HepG2 (cell line): ENCODE data around the gene CALN1. TPM values are rescaled to one million over a fixed set of nuclear protein-coding genes. Genes with fewer than 3 reads are reported as not detected.

Source experiments
- ATAC-seq: fragments of 200-7000 bp; cut with Tn5 transposase; 3 replicates; pipeline ENCODE4 v1.9.1; 2020; ENCODE audit warnings: mild to moderate bottlenecking, moderate library complexity
- BruUV-seq: library from RNA; stranded (reverse); fragments of 400-500 nt; replicated peaks from 2 replicates; lab custom pipeline; 2021; lab: Mats Ljungman, UMichigan
- CTCF ChIA-PET: fragments of 300-600 bp; formaldehyde crosslinking; extraction: SDS; loops from one replicate; lab custom pipeline; 2021; ENCODE audit warnings: low total read pairs, inconsistent platforms, low intra/inter-chr PET ratio; lab: Yijun Ruan, JAX
- POLR2A ChIA-PET: fragments of 350-600 bp; sonication (Branson Sonifier 250); formaldehyde crosslinking; loops from one replicate; lab custom pipeline; 2020; ENCODE audit warnings: antibody characterized with exemption, inconsistent platforms; lab: Yijun Ruan, JAX
- DNase-seq: peaks from one replicate; pipeline ENCODE4 v3.0.0-alpha.2; 2015; ENCODE audit warnings: low spot score
- FAIRE-seq: peaks from 3 replicates; lab custom pipeline; 2011; peaks lifted over from hg19 to GRCh38; lab: Jason Lieb, UNC
- H2AFZ ChIP-seq: one replicate; pipeline ENCODE4 v1.6.1; 2011; ENCODE audit warnings: low read length, inconsistent platforms
- H3K27ac ChIP-seq: fragments of 300-600 bp; 3 replicates; pipeline ENCODE4 v1.8.0; 2011; ENCODE audit warnings: mixed run types, mild to moderate bottlenecking, mixed read lengths, low read length, inconsistent platforms; ENCODE audit not compliant: insufficient read depth; ENCODE audit errors: extremely low read length
- H3K27me3 ChIP-seq, 2 experiments: fragments of 200-600 bp in 1 of 2; 2 replicates in 1 of 2; 3 replicates in 1 of 2; pipeline versions ENCODE4 v1.6.0 to v1.8.0; 2011; ENCODE audit warnings: low read length in 2 of 2, mild to moderate bottlenecking in 2 of 2, moderate library complexity in 2 of 2, inconsistent platforms in 1 of 2; ENCODE audit not compliant: insufficient read depth in 2 of 2, control insufficient read depth in 1 of 2
- H3K36me3 ChIP-seq, 2 experiments: fragments of 200-600 bp in 1 of 2; replicated peaks in 1 of 2; 2 replicates in 1 of 2; 3 replicates in 1 of 2; pipeline versions ENCODE4 v1.5.1 to v1.8.0; 2011; ENCODE audit warnings: low read length in 2 of 2, inconsistent platforms in 1 of 2; ENCODE audit not compliant: insufficient read depth in 2 of 2, control insufficient read depth in 1 of 2
- H3K4me1 ChIP-seq: 2 replicates; pipeline ENCODE4 v1.5.1; 2012; ENCODE audit warnings: low read length, inconsistent platforms; ENCODE audit not compliant: insufficient read depth
- H3K4me2 ChIP-seq: 2 replicates; pipeline ENCODE4 v1.6.0; 2011; ENCODE audit warnings: low read depth, low read length, inconsistent platforms
- H3K4me3 ChIP-seq, 3 experiments: fragments of 200-600 bp in 1 of 3; sonication (generic), shearing (Covaris generic) in 1 of 3; replicated peaks in 1 of 3; 2 replicates each; pipeline ENCODE4 v1.5.1; 2011 to 2016; ENCODE audit warnings: low read length in 3 of 3, inconsistent platforms in 2 of 3, low read depth in 2 of 3, mild to moderate bottlenecking in 2 of 3, control low read depth in 1 of 3, mixed read lengths in 1 of 3; ENCODE audit not compliant: insufficient read depth in 1 of 3
- H3K79me2 ChIP-seq: one replicate; pipeline ENCODE4 v1.6.1; 2011; ENCODE audit warnings: low read length, inconsistent platforms; ENCODE audit not compliant: insufficient read depth
- H3K9ac ChIP-seq: 2 replicates; pipeline ENCODE4 v1.6.0; 2011; ENCODE audit warnings: mild to moderate bottlenecking, low read depth, low read length, inconsistent platforms; ENCODE audit not compliant: insufficient read depth
- H3K9me3 ChIP-seq: 2 replicates; pipeline ENCODE4 v1.5.1; 2012; ENCODE audit warnings: mild to moderate bottlenecking, low read length
- H4K20me1 ChIP-seq: 2 replicates; pipeline ENCODE4 v1.6.0; 2011; ENCODE audit warnings: inconsistent platforms, mild to moderate bottlenecking, low read length, moderate library complexity; ENCODE audit not compliant: insufficient read depth
- BCL6 ChIP-seq: IDR thresholded peaks from 2 replicates; pipeline ENCODE4 v1.6.1; 2016; ENCODE audit warnings: missing genetic modification reagents, missing compliant biosample characterization
- MIER2 ChIP-seq: IDR thresholded peaks from 2 replicates; pipeline ENCODE4 v1.6.1; 2016; ENCODE audit warnings: missing biosample characterization, missing genetic modification reagents
- NKX3-1 ChIP-seq: sonication (generic); formaldehyde crosslinking; IDR thresholded peaks from 2 replicates; pipeline ENCODE4 v1.5.0; 2020; ENCODE audit warnings: missing genetic modification reagents
- RAD51 ChIP-seq: fragments of 450-650 bp; IDR thresholded peaks from 2 replicates; pipeline ENCODE4 v1.6.1; 2016; ENCODE audit warnings: borderline replicate concordance
- TBP ChIP-seq: sonication (generic); formaldehyde crosslinking; IDR thresholded peaks from 2 replicates; pipeline ENCODE4 v1.5.0; 2020; ENCODE audit warnings: missing genetic modification reagents
- ZNF546 ChIP-seq: sonication (generic); formaldehyde crosslinking; conservative IDR thresholded peaks from 2 replicates; pipeline ENCODE4 v1.8.1; 2023; ENCODE audit warnings: mild to moderate bottlenecking, missing genetic modification reagents
- ZNF780A ChIP-seq: sonication (generic); formaldehyde crosslinking; IDR thresholded peaks from 2 replicates; pipeline ENCODE4 v1.8.0; 2022; ENCODE audit warnings: mild to moderate bottlenecking, missing genetic modification reagents, moderate library complexity
- WGBS: methylation state at CpG from one replicate; pipeline ENCODE4 v1.1.6; 2017; ENCODE audit warnings: low lambda C conversion rate; 5-methylcytosine and 5-hydroxymethylcytosine counted together
- in situ Hi-C: cut with HindIII; loops from 2 replicates; pipeline ENCODE4 v1.10.0; 2017; ENCODE audit warnings: low pct_unique_long_range_greater_than_20kb; ENCODE audit not compliant: extremely low pct_ligation_motif_present
- intact Hi-C: fragments of 100-400 bp; cut with micrococcal nuclease; formaldehyde crosslinking; loops from one replicate; pipeline ENCODE4 v1.10.0; 2022; ENCODE audit not compliant: unreplicated experiment
- polyA plus RNA-seq, 8 experiments: library from polyadenylated mRNA; depleted of rRNA in 3 of 8; stranded (reverse) in 7 of 8; unstranded in 1 of 8; fragments of >200 nt; fragmentation: Illumina TruSeq in 4 of 8; extraction: Trizol in 4 of 8; gene quantifications; 2 replicates each; pipeline versions ENCODE4 v1.2.1 to v1.2.3, GENCODE V29; 2011 to 2016; ENCODE audit warnings: low read depth in 4 of 8, missing spikeins in 1 of 8, mixed read lengths in 1 of 8; ENCODE audit not compliant: insufficient read depth in 1 of 8
- total RNA-seq, 5 experiments: library from RNA; depleted of rRNA; stranded (reverse); fragments of >200 nt; fragmentation: Illumina TruSeq; extraction: Trizol; gene quantifications; 2 replicates each; pipeline ENCODE4 v1.2.3, GENCODE V29; 2016; ENCODE audit warnings: low read depth in 1 of 5
- TF ChIP-seq, protein P1 (sequence below): IDR thresholded peaks from 2 replicates; pipeline ENCODE4 v1.6.1; 2016; ENCODE audit warnings: low read depth, borderline replicate concordance

CALN1 gene
- total and polyA plus RNA-seq, 2 of the 13 experiments (the other 11 are each of a cell fraction or from before 2014, with no cell fraction given), result not detected

DNA sequence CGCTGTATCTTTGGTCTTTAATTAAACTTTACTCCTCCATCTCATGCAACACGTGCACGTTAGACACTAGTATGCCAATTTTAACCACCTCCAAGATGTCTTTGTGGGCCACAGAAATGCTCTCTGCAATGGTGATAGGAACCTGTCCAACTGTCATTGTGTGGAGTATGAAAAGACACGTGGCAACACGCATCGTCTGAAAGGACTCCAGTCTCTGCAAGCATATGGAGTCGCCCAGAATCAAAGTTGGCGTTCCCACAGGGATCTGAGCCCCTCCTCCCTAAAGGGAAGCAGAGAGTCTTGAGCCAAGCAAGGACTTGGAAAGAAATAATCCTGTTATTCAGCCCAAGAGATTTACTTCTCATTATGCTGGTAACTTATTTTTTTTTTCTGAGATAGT lies 301.1 kb downstream of the CALN1 start:
- in situ Hi-C loops, result no loop called here
- intact Hi-C loops, result no loop called here
- DNase-seq (no peak), ATAC-seq (no peak), FAIRE-seq (no peak)
- ChIA-PET POLR2A (no interaction called here), CTCF (no interaction called here)
- H3K27ac ChIP-seq, result no peak overlapping the region
- H3K79me2 ChIP-seq, result no peaks in the 10 kb centered on the region
- 25% methylated on average over 8 of the region's 8 CpGs for WGBS
- no peak overlapping the region for H3K9ac ChIP-seq
- TF ChIP-seq BCL6 (CRISPR knock-in tag) (no peak), ZNF780A (CRISPR knock-in tag) (no peak), MIER2 (CRISPR knock-in tag) (no peak), ZNF546 (CRISPR knock-in tag) (no peak), NKX3-1 (CRISPR knock-in tag) (no peak), TBP (CRISPR knock-in tag) (no peak)
- TF ChIP-seq, protein P1, sequence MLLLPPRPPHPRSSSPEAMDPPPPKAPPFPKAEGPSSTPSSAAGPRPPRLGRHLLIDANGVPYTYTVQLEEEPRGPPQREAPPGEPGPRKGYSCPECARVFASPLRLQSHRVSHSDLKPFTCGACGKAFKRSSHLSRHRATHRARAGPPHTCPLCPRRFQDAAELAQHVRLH (CRISPR knock-in tag), result no peak
- BruUV-seq, result no TSS peak
- no peaks in the 10 kb centered on the region; a peak in 1 of 5 replicates for H3K27me3 ChIP-seq
- no peaks in the 10 kb centered on the region for H3K4me1 ChIP-seq
- H3K4me2 ChIP-seq, result no peak overlapping the region
- no peak overlapping the region for H3K4me3 ChIP-seq
- H2AFZ ChIP-seq, result no peak overlapping the region
- no peaks in the 10 kb centered on the region for H3K36me3 ChIP-seq
- H3K9me3 ChIP-seq, result peaks cover 13% of the 10 kb centered on the region
- no peaks in the 10 kb centered on the region for H4K20me1 ChIP-seq

DNA sequence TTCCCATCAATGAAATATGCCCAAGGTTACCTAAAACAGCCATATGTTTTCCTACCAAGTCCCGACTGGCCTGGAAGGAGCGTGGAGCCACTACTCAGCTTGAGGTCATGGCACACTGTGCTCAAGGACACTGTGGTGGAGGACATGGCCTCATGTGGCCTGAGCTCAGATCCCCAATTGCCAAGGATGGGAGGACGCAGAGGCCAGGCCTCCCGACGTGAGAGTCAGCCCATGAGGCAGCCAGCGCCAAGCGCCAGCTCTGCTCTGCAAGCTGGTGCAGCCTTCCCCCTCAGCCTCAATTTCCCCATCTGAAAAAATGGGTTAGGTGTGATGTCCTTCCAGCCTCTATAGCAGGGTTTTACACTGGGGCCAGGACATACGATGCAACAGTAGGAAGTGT lies 302.6 kb downstream of the CALN1 start:
- POLR2A ChIA-PET, result no interaction called here
- intact Hi-C loops, result no loop called here
- H3K27me3 ChIP-seq, result no peaks in the 10 kb centered on the region; a peak in 1 of 5 replicates
- H3K79me2 ChIP-seq, result no peaks in the 10 kb centered on the region
- H3K27ac ChIP-seq, result no peak overlapping the region
- H3K4me2 ChIP-seq, result no peak overlapping the region
- TF ChIP-seq RAD51, result no peak
- TF ChIP-seq, all 625 proteins: peak for 0
- CTCF ChIA-PET, result no interaction called here
- 34% methylated on average over 8 of the region's 8 CpGs for WGBS
- Histone ChIP-seq H3K4me1 (no peaks in the 10 kb centered on the region), H4K20me1 (no peaks in the 10 kb centered on the region), H2AFZ (no peak overlapping the region), H3K36me3 (no peaks in the 10 kb centered on the region), H3K4me3 (no peak overlapping the region), H3K9ac (no peak overlapping the region), H3K9me3 (peaks cover 13% of the 10 kb centered on the region)
- DNase-seq, result no peak
- no TSS peak for BruUV-seq
- in situ Hi-C loops, result no loop called here
- no peak for FAIRE-seq
- no peak for ATAC-seq
